ENCODE results near the gene FAR2.

The FAR2 gene

GRCh38 chr12:29240441-29240840, 91.4 kb downstream of the FAR2 start:
- Histone ChIP-seq H3K27ac (replicated peaks) (peak overlapping the region; percentile 69; the same call in 1 of the 2 replicates), H3K4me3 (replicated peaks; ENCODE audit: insufficient read depth, low read length) (no peak overlapping the region), H3K27me3 (ENCODE audit: insufficient read depth, poor library complexity, severe bottlenecking) (no peaks in the 10 kb centered on the region)
- TF ChIP-seq SPI1 (IDR thresholded peaks at IDR 0.05; ENCODE audit: borderline replicate concordance, low read depth) = no peak
- DNase-seq (ENCODE audit: low read depth in 1 of 2, low spot score in 1 of 2) = no peak

- no peaks in the 10 kb centered on the region for H3K27me3 ChIP-seq (ENCODE audit: insufficient read depth, poor library complexity, severe bottlenecking)
- H3K4me3 ChIP-seq (replicated peaks; ENCODE audit: insufficient read depth, low read length) = no peak overlapping the region
- DNase-seq (ENCODE audit: low read depth in 1 of 2, low spot score in 1 of 2) = peak; percentile 87 to 94
- H3K27ac ChIP-seq (replicated peaks) = peak overlapping the region; percentile 69
- TF ChIP-seq CTCF (IDR thresholded peaks at IDR 0.05; ENCODE audit: insufficient read depth, low read length) = no peak
- TF ChIP-seq GABPA (IDR thresholded peaks at IDR 0.05; ENCODE audit: low read depth) = no peak
- peak; percentile 77 for TF ChIP-seq SPI1 (IDR thresholded peaks at IDR 0.05; ENCODE audit: borderline replicate concordance, low read depth)
- TF ChIP-seq POLR2AphosphoS5 (IDR thresholded peaks at IDR 0.05; ENCODE audit: low read depth) = peak; percentile 42; the same call in 1 of the 2 replicates
- no peak for TF ChIP-seq REST (IDR thresholded peaks at IDR 0.05; ENCODE audit: insufficient replicate concordance, low read depth)
These were observed 92.9 kb downstream of the FAR2 start for GRCh38 chr12:29241821-29242591.

GRCh38 chr12:29242921-29243431, 93.9 kb downstream of the FAR2 start:
- TF ChIP-seq CTCF (IDR thresholded peaks at IDR 0.05; ENCODE audit: insufficient read depth, low read length) (no peak), GABPA (IDR thresholded peaks at IDR 0.05; ENCODE audit: low read depth) (no peak), SPI1 (IDR thresholded peaks at IDR 0.05; ENCODE audit: borderline replicate concordance, low read depth) (peak; percentile 53)
- Histone ChIP-seq H3K27me3 (ENCODE audit: insufficient read depth, poor library complexity, severe bottlenecking) (no peaks in the 10 kb centered on the region), H3K4me3 (replicated peaks; ENCODE audit: insufficient read depth, low read length) (no peak overlapping the region), H3K27ac (replicated peaks) (peak overlapping the region; percentile 69)
- peak; percentile 21 to 69 for DNase-seq (ENCODE audit: low read depth in 1 of 2, low spot score in 1 of 2)

GRCh38 chr12:29244159-29244765, 95.2 kb downstream of the FAR2 start:
- Histone ChIP-seq H3K27me3 (ENCODE audit: insufficient read depth, poor library complexity, severe bottlenecking) (no peaks in the 10 kb centered on the region), H3K4me3 (replicated peaks; ENCODE audit: insufficient read depth, low read length) (no peak overlapping the region), H3K27ac (replicated peaks) (no peak overlapping the region)
- no peak for DNase-seq (ENCODE audit: low read depth in 1 of 2, low spot score in 1 of 2)
- TF ChIP-seq POLR2AphosphoS5 (IDR thresholded peaks at IDR 0.05; ENCODE audit: low read depth) (no peak), REST (IDR thresholded peaks at IDR 0.05; ENCODE audit: insufficient replicate concordance, low read depth) (no peak), CTCF (IDR thresholded peaks at IDR 0.05; ENCODE audit: insufficient read depth, low read length) (no peak), GABPA (IDR thresholded peaks at IDR 0.05; ENCODE audit: low read depth) (no peak)

Data from HL-60 (cell line).